Activated naive CD8-positive, alpha-beta T cell (primary cell): ENCODE results near the gene MCEE.

Experiments
- H3K27ac Mint-ChIP-seq: one replicate; pipeline ENCODE4 v1.8.0; 2021; ENCODE audit warnings: mixed read lengths
- H3K27me3 Mint-ChIP-seq: one replicate; pipeline ENCODE4 v1.8.0; 2021; ENCODE audit warnings: mixed read lengths
- H3K36me3 Mint-ChIP-seq: one replicate; pipeline ENCODE4 v1.8.0; 2021; ENCODE audit warnings: mixed read lengths
- H3K4me1 Mint-ChIP-seq: one replicate; pipeline ENCODE4 v1.8.0; 2021; ENCODE audit warnings: low read depth, mixed read lengths
- H3K4me3 Mint-ChIP-seq: one replicate; pipeline ENCODE4 v1.8.0; 2021; ENCODE audit warnings: mild to moderate bottlenecking, mixed read lengths
- H3K9me3 Mint-ChIP-seq: one replicate; pipeline ENCODE4 v1.8.0; 2021; ENCODE audit warnings: low read depth, mixed read lengths

Gene MCEE

DNA sequence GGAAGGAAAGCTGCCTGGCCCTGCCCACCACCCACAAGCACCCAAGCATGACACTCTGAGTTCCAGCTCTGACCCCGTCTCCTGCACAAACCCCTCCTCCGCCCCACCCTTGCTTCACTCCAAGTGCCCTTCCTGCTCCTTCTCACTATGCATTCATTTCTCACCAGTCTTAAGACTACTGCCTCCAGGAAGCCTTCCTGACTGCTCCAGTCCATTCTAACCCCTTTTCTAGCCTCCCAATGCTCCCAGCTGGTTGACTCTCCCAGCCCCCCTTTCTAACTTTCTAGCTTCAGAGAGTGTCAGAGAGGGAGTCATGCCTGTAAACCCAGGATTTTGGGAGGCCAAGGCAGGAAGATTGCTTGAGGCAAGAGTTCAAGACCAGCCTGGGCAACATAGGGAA, 69.8 kb downstream of the MCEE start:
- Mint-ChIP-seq H3K4me3 (no peak overlapping the region), H3K4me1 (no peaks in the 10 kb centered on the region), H3K27me3 (peaks cover 6% of the 10 kb centered on the region), H3K27ac (no peak overlapping the region), H3K9me3 (no peaks in the 10 kb centered on the region), H3K36me3 (no peaks in the 10 kb centered on the region)
